HEK293 (cell line): ENCODE results near the gene CDCA3.
A peak's percentile ranks its signal among the peaks of the same experiment; 100 is the strongest.

ENCODE experiments used
- CTCF ChIA-PET: fragments of 350-600 bp; formaldehyde crosslinking; extraction: SDS; loops from one replicate; lab custom pipeline; 2021; ENCODE audit warnings: antibody characterized with exemption; lab: Yijun Ruan, JAX
- POLR2A ChIA-PET: fragments of 300-600 bp; formaldehyde crosslinking; extraction: SDS; loops from one replicate; lab custom pipeline; 2020; ENCODE audit warnings: antibody characterized with exemption, inconsistent platforms; lab: Yijun Ruan, JAX
- H3K27ac ChIP-seq: fragments of 200-500 bp; sonication (Bioruptor generic); 2 replicates; pipeline ENCODE4 v1.5.1; 2014; ENCODE audit warnings: low read depth, low read length, control low read depth, inconsistent platforms; ENCODE audit errors: extremely low read depth
- H3K36me3 ChIP-seq, 2 experiments: fragments of 200-500 bp in 1 of 2; sonication (Bioruptor generic) in 1 of 2; 1 replicate in 1 of 2; 2 replicates in 1 of 2; pipeline ENCODE4 v1.5.1; 2014 to 2017; ENCODE audit warnings: inconsistent platforms in 2 of 2, low read length in 2 of 2; ENCODE audit not compliant: control insufficient read depth in 2 of 2, insufficient read depth in 1 of 2
- H3K4me1 ChIP-seq: fragments of 200-500 bp; sonication (Bioruptor generic); 2 replicates; pipeline ENCODE4 v1.5.1; 2014; ENCODE audit warnings: mild to moderate bottlenecking, low read length, inconsistent platforms; ENCODE audit not compliant: control insufficient read depth, insufficient read depth
- H3K4me3 ChIP-seq: 2 replicates; pipeline ENCODE4 v1.5.1; 2011; ENCODE audit warnings: low read depth, mild to moderate bottlenecking, control low read depth, low read length, moderate library complexity
- H3K9me3 ChIP-seq: fragments of 200-500 bp; sonication (Bioruptor generic); 2 replicates; pipeline ENCODE4 v1.5.1; 2014; ENCODE audit warnings: low read depth, low read length, inconsistent platforms; ENCODE audit not compliant: control insufficient read depth, insufficient read depth
- KLF9 ChIP-seq: fragments of 450-650 bp; formaldehyde crosslinking; IDR thresholded peaks from 2 replicates; pipeline ENCODE4 v1.5.1; 2016; ENCODE audit warnings: missing biosample characterization, missing genetic modification characterization, low read depth
- OSR2 ChIP-seq: fragments of 450-650 bp; formaldehyde crosslinking; IDR thresholded peaks from 2 replicates; pipeline ENCODE4 v1.5.1; 2016; ENCODE audit warnings: missing biosample characterization, missing genetic modification characterization
- OVOL3 ChIP-seq: fragments of 450-650 bp; formaldehyde crosslinking; IDR thresholded peaks from 2 replicates; pipeline ENCODE4 v1.5.1; 2016; ENCODE audit warnings: missing biosample characterization, missing genetic modification characterization
- PATZ1 ChIP-seq: fragments of 450-650 bp; formaldehyde crosslinking; IDR thresholded peaks from 2 replicates; pipeline ENCODE4 v1.5.1; 2016; ENCODE audit warnings: missing biosample characterization, missing genetic modification characterization
- RBAK ChIP-seq: fragments of 450-650 bp; formaldehyde crosslinking; IDR thresholded peaks from 2 replicates; pipeline ENCODE4 v1.5.1; 2016; ENCODE audit warnings: missing biosample characterization, missing genetic modification characterization
- REPIN1 ChIP-seq: fragments of 450-650 bp; formaldehyde crosslinking; IDR thresholded peaks from 2 replicates; pipeline ENCODE4 v1.5.1; 2017; ENCODE audit warnings: missing biosample characterization, missing genetic modification characterization, low read depth
- SP7 ChIP-seq: fragments of 450-650 bp; formaldehyde crosslinking; IDR thresholded peaks from 2 replicates; pipeline ENCODE4 v1.5.1; 2016; ENCODE audit warnings: missing biosample characterization, missing genetic modification characterization
- TRIM28 ChIP-seq: IDR thresholded peaks from 2 replicates; pipeline ENCODE4 v1.6.1; 2011; ENCODE audit warnings: low read length, control low read depth, borderline replicate concordance
- ZBTB48 ChIP-seq: fragments of 450-650 bp; formaldehyde crosslinking; IDR thresholded peaks from 2 replicates; pipeline ENCODE4 v1.5.1; 2016; ENCODE audit warnings: missing biosample characterization, missing genetic modification characterization
- ZNF10 ChIP-seq: fragments of 450-650 bp; formaldehyde crosslinking; IDR thresholded peaks from 2 replicates; pipeline ENCODE4 v1.5.1; 2017; ENCODE audit warnings: missing biosample characterization, missing genetic modification characterization
- ZNF114 ChIP-seq: fragments of 450-650 bp; formaldehyde crosslinking; IDR thresholded peaks from 2 replicates; pipeline ENCODE4 v1.5.0; 2017; ENCODE audit warnings: missing biosample characterization, missing genetic modification characterization
- ZNF223 ChIP-seq: fragments of 450-650 bp; formaldehyde crosslinking; IDR thresholded peaks from 2 replicates; pipeline ENCODE4 v1.5.1; 2016; ENCODE audit warnings: missing biosample characterization, missing genetic modification characterization
- ZNF391 ChIP-seq: fragments of 450-650 bp; formaldehyde crosslinking; IDR thresholded peaks from 2 replicates; pipeline ENCODE4 v1.5.1; 2016; ENCODE audit warnings: low read depth, missing biosample characterization, missing genetic modification characterization, borderline replicate concordance
- ZNF596 ChIP-seq: fragments of 450-650 bp; IDR thresholded peaks from 2 replicates; pipeline ENCODE4 v1.5.0; 2018; ENCODE audit warnings: missing biosample characterization, mild to moderate bottlenecking, missing genetic modification characterization, moderate library complexity
- ZNF600 ChIP-seq: fragments of 450-650 bp; formaldehyde crosslinking; IDR thresholded peaks from 2 replicates; pipeline ENCODE4 v1.5.1; 2016; ENCODE audit warnings: missing biosample characterization, missing genetic modification characterization
- ZNF837 ChIP-seq: fragments of 450-650 bp; formaldehyde crosslinking; IDR thresholded peaks from 2 replicates; pipeline ENCODE4 v1.5.1; 2016; ENCODE audit warnings: missing biosample characterization, missing genetic modification characterization
- ZSCAN16 ChIP-seq: fragments of 450-650 bp; formaldehyde crosslinking; IDR thresholded peaks from 2 replicates; pipeline ENCODE4 v1.5.1; 2016; ENCODE audit warnings: missing biosample characterization, missing genetic modification characterization
- TF ChIP-seq, protein P1 (sequence below): fragments of 450-650 bp; formaldehyde crosslinking; IDR thresholded peaks from 2 replicates; pipeline ENCODE4 v1.5.1; 2016; ENCODE audit warnings: missing biosample characterization, missing genetic modification characterization
- TF ChIP-seq, protein P2 (sequence below): fragments of 450-650 bp; formaldehyde crosslinking; IDR thresholded peaks from 2 replicates; pipeline ENCODE4 v1.5.1; 2016; ENCODE audit warnings: missing biosample characterization, missing genetic modification characterization
- TF ChIP-seq, protein P3 (sequence below): fragments of 450-650 bp; formaldehyde crosslinking; IDR thresholded peaks from 2 replicates; pipeline ENCODE4 v1.5.1; 2016; ENCODE audit warnings: missing biosample characterization, missing genetic modification characterization

The CDCA3 gene

GRCh38 chr12:6813363-6813762 is 37.7 kb downstream of the CDCA3 start:
- no peaks in the 10 kb centered on the region for H3K36me3 ChIP-seq
- H3K9me3 ChIP-seq = no peaks in the 10 kb centered on the region
- POLR2A ChIA-PET = interaction anchor here (1.0 to 1.8 kb wide), 2 partner anchors 8 to 47 kb away, joined by 4 to 10 read pairs; partner anchors contain the start of genes GPR162 and PTMS
- H3K4me3 ChIP-seq = no peak overlapping the region
- no peaks in the 10 kb centered on the region for H3K4me1 ChIP-seq
- TF ChIP-seq RBAK (tag by site-specific recombination) (no peak), KLF9 (tag by site-specific recombination) (no peak), ZNF114 (tag by site-specific recombination) (no peak), OVOL3 (tag by site-specific recombination) (no peak)
- no peak overlapping the region for H3K27ac ChIP-seq
- CTCF ChIA-PET = interaction anchor here (0.6 to 1.3 kb wide), 10 partner anchors 8 to 273 kb away, joined by 3 to 6 read pairs (median 4); partner anchors contain the start of gene MLF2

DNA sequence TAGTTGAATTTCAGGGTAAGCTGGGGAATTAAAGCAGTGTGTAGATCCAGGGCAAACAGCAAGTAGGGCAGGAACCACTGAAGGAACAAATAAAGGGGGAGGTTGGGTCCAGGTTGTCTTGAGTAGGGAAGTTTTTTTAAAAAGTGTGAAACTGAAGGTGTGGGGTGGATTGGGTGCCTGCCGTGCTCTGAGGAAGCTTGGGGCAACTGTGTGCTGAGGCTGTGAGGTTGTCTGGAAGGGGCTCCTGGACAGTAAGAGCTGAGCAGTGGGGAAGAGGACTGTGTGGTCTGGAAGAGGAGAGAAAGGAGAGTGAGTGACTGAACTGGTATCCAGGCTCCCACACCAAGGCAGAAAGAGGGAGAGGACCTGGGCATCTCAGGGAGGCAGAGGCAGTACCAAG is 40.3 kb downstream of the CDCA3 start:
- Histone ChIP-seq H3K4me3 (no peak overlapping the region), H3K27ac (no peak overlapping the region), H3K4me1 (no peaks in the 10 kb centered on the region), H3K9me3 (no peaks in the 10 kb centered on the region), H3K36me3 (no peaks in the 10 kb centered on the region)
- ChIA-PET POLR2A (interaction anchor here (1.7 kb wide), 1 partner anchor 44 kb away, joined by 6 read pairs; no protein-coding TSS in a partner anchor), CTCF (interaction anchor here (2.4 kb wide), 1 partner anchor 15 kb away, joined by 13 read pairs; no protein-coding TSS in a partner anchor)
- TF ChIP-seq, protein P1, sequence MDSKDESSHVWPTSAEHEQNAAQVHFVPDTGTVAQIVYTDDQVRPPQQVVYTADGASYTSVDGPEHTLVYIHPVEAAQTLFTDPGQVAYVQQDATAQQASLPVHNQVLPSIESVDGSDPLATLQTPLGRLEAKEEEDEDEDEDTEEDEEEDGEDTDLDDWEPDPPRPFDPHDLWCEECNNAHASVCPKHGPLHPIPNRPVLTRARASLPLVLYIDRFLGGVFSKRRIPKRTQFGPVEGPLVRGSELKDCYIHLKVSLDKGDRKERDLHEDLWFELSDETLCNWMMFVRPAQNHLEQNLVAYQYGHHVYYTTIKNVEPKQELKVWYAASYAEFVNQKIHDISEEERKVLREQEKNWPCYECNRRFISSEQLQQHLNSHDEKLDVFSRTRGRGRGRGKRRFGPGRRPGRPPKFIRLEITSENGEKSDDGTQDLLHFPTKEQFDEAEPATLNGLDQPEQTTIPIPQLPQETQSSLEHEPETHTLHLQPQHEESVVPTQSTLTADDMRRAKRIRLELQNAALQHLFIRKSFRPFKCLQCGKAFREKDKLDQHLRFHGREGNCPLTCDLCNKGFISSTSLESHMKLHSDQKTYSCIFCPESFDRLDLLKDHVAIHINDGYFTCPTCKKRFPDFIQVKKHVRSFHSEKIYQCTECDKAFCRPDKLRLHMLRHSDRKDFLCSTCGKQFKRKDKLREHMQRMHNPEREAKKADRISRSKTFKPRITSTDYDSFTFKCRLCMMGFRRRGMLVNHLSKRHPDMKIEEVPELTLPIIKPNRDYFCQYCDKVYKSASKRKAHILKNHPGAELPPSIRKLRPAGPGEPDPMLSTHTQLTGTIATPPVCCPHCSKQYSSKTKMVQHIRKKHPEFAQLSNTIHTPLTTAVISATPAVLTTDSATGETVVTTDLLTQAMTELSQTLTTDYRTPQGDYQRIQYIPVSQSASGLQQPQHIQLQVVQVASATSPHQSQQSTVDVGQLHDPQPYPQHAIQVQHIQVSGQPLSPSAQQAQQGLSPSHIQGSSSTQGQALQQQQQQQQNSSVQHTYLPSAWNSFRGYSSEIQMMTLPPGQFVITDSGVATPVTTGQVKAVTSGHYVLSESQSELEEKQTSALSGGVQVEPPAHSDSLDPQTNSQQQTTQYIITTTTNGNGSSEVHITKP (tag by site-specific recombination) = peak; percentile 69
- TF ChIP-seq ZNF391 (tag by site-specific recombination) (no peak), ZNF600 (0 out of 2 replicates have a peak, but pooled peaks have one; percentile 49)

DNA sequence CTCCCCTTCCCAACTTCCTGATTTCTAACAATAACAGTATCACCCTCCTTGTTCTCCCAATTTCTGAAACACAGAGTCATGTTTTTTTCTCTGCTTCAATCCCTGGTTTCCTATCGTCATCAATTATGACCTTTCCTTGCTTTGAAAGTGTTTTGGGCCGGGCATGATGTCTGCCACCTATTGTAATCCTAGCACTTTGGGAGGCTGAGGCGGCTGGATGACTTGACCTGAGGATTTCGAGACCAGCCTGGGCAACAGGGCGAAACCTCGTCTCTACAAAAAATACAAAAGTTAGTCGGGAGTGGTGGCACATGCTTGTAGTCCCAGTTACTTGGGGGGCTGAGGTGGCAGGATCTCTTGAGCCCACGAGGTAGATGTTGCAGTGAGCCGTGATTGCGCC is 42.0 kb downstream of the CDCA3 start:
- Histone ChIP-seq H3K9me3 (no peaks in the 10 kb centered on the region), H3K4me3 (no peak overlapping the region), H3K4me1 (no peaks in the 10 kb centered on the region), H3K36me3 (no peaks in the 10 kb centered on the region), H3K27ac (no peak overlapping the region)
- CTCF ChIA-PET = interaction anchor here (0.7 to 2.5 kb wide), 5 partner anchors 17 to 74 kb away, joined by 3 to 8 read pairs (median 4); no protein-coding TSS in a partner anchor
- TF ChIP-seq ZNF223 (tag by site-specific recombination) (no peak), REPIN1 (tag by site-specific recombination) (no peak), ZNF596 (tag by site-specific recombination) (no peak), ZNF837 (tag by site-specific recombination) (no peak), ZBTB48 (tag by site-specific recombination) (no peak)
- TF ChIP-seq, protein P2, sequence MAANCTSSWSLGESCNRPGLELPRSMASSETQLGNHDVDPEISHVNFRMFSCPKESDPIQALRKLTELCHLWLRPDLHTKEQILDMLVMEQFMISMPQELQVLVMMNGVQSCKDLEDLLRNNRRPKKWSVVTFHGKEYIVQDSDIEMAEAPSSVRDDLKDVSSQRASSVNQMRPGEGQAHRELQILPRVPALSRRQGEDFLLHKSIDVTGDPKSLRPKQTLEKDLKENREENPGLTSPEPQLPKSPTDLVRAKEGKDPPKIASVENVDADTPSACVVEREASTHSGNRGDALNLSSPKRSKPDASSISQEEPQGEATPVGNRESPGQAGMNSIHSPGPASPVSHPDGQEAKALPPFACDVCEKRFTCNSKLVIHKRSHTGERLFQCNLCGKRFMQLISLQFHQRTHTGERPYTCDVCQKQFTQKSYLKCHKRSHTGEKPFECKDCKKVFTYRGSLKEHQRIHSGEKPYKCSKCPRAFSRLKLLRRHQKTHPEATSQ = no peak
- POLR2A ChIA-PET = no interaction called here

GRCh38 chr12:6807170-6807569 is 43.9 kb downstream of the CDCA3 start:
- H3K36me3 ChIP-seq = no peaks in the 10 kb centered on the region
- H3K4me3 ChIP-seq = no peak overlapping the region
- H3K27ac ChIP-seq = no peak overlapping the region
- ChIA-PET CTCF (interaction anchor here (0.9 to 2.5 kb wide), 2 partner anchors 18 to 29 kb away, joined by 5 to 8 read pairs; no protein-coding TSS in a partner anchor), POLR2A (interaction anchor here (0.7 kb wide), 1 partner anchor 19 kb away, joined by 6 read pairs; no protein-coding TSS in a partner anchor)
- H3K9me3 ChIP-seq = no peaks in the 10 kb centered on the region
- H3K4me1 ChIP-seq = no peaks in the 10 kb centered on the region
- TF ChIP-seq PATZ1 (no peak), ZSCAN16 (tag by site-specific recombination) (no peak), OSR2 (tag by site-specific recombination) (0 out of 2 replicates have a peak, but pooled peaks have one; percentile 10), ZNF596 (tag by site-specific recombination) (no peak), TRIM28 (no peak), SP7 (tag by site-specific recombination) (0 out of 2 replicates have a peak, but pooled peaks have one; percentile 27), ZNF10 (tag by site-specific recombination) (peak; percentile 94)
- TF ChIP-seq, protein P3, sequence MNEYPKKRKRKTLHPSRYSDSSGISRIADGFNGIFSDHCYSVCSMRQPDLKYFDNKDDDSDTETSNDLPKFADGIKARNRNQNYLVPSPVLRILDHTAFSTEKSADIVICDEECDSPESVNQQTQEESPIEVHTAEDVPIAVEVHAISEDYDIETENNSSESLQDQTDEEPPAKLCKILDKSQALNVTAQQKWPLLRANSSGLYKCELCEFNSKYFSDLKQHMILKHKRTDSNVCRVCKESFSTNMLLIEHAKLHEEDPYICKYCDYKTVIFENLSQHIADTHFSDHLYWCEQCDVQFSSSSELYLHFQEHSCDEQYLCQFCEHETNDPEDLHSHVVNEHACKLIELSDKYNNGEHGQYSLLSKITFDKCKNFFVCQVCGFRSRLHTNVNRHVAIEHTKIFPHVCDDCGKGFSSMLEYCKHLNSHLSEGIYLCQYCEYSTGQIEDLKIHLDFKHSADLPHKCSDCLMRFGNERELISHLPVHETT = 0 out of 2 replicates have a peak, but pooled peaks have one; percentile 25
